Left lobe of liver (tissue), 2 donors: Measurements from ENCODE around the gene ALCAM. TPM values are rescaled to one million over a fixed set of nuclear protein-coding genes. Genes with fewer than 3 reads are reported as not detected.
"Not testable (repeated sequence)": the region's sequence is repeated elsewhere in the genome, so short reads cannot be mapped to it uniquely, and the experiment has no call there.

Experiments used
- ATAC-seq: fragments of 200-7000 bp; cut with Tn5 transposase; one replicate; pipeline ENCODE4 v1.9.1; 2020; ENCODE audit warnings: mild to moderate bottlenecking, moderate library complexity
- DNase-seq: peaks from one replicate; pipeline ENCODE4 v3.0.0-alpha.2; 2020; ENCODE audit warnings: low spot score
- total RNA-seq: library from RNA; stranded (reverse); gene quantifications from one replicate; pipeline ENCODE4 v1.2.1, GENCODE V29; 2021
- donor health status: DM: no; HTN: no; CAD: no; lungs with moderate emphysema.
- donor health status: DM: no; HTN: yes; CAD: no.

ALCAM gene
- total RNA-seq, 1 donor from 2014 or later: 25.0 TPM

DNA sequence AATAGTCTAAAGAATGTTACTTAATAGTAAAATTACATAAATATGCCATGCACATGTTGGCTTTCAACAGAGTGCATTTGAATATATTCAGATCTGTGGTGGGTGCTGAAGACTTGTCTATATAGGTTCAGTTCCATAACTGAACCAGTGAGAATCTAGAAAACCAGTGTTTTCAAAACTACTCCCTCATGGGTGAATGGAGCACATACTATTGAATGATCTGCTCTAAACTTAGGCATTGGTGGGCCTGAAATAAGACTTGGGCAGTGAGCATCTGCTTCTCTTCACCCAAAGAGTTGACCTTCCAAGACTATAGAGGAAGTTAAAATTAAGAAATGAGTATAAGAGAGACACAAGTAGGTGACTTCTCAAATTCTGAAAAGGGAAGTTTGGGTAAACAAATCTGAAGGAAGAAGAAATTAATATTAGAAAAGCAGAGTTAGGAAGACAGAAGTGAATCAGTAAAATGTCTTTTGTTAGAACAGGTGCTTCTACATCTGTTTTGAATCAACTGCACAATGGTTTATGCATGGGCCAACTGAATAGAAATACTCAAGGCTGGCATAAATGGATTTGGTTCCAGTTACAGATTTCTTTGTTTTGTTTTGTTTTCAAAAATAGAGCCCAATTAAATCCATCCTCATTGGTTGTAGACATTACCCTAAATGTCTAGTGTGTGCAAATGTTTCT lies 19.3 kb downstream of the ALCAM start:
- DNase-seq: no peak
- ATAC-seq: no peak

DNA sequence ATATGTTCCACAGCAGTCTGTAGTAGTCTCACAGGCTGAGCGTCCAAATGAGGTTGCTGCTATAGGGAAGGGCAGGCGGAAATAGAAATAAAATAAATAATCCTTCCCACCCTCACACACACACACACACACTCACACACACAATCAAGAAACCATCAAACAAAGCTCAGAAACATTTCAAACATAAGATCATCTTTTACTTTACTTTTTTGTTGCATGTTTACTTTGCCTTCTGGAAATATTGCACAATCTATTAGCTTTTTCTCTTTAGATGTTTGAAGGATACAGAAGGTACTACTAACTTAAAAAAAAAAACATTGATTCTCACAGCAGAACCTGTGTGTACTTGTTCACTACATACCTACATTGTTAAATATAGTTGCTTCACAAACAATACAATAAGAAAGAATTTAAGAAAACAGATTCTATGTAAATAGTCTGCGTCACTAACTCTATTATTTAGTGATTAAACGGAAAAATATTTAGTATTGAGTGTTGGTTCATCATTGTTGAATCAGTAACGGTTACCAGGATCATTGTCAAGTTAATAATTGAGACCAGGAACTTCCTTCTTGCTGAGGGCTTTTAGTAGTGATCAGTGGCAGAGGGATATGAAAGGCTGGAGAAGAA lies 20.5 kb downstream of the ALCAM start:
- peak; percentile 86 for ATAC-seq
- no peak for DNase-seq

DNA sequence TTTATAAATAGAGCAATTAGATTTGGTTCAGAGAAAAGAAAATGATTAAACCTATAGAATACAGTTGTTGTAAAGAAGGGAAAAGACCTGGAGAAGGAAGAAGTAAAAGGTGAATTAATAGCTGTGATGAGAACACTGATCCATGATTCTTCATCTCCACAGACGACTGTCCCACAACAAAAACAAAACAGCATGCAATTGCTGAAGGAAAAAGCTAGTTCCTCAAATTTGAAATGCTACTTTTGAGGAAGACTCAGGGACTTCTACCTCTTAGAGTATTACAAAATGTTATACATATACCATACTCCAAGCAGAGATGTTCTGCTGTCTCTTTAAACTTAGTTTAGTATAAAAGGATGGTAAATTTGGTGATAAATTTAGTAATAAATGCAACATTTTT lies 21.5 kb downstream of the ALCAM start:
- DNase-seq: no peak
- ATAC-seq: no peak

DNA sequence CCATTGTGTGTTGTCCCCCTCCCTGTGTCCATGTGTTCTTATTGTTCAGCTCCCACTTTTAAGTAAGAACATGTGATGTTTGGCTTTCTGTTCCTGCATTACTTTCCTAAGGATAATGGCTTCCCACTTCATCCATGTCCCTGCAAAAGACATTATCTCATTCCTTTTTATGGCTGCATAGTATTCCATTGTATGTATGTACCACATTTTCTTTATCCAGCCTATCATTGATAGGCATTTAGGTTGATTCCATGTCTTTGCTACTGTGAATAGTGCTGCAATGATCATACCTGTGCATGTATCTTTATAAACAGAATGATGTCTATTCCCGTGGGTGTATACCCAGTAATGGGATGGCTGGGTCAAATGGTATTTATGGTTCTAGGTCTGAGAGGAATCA lies 23.1 kb downstream of the ALCAM start:
- not testable (repeated sequence) for ATAC-seq

DNA sequence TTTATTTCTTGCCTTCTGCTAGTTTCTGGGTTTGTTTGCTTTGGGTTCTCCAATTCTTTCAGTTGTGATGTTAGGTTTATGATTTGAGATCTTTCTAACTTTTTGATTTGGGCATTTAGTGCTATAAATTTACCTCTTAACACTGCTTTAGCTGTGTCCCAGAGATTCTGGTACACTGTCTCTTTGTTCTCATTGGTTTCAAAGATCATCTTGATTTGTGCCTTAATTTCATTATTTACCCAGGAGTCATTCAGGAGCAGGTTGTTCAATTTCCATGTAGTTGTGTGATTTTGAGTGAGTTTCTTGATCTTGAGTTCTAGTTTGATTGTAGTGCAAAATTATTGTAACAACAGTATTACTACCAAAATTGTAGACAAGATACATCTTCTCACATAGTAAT lies 25.9 kb downstream of the ALCAM start:
- not testable (repeated sequence) for ATAC-seq, DNase-seq

More for the DNA sequence above, 23.1 kb downstream of the ALCAM start:
- DNase-seq: not testable (repeated sequence)

DNA sequence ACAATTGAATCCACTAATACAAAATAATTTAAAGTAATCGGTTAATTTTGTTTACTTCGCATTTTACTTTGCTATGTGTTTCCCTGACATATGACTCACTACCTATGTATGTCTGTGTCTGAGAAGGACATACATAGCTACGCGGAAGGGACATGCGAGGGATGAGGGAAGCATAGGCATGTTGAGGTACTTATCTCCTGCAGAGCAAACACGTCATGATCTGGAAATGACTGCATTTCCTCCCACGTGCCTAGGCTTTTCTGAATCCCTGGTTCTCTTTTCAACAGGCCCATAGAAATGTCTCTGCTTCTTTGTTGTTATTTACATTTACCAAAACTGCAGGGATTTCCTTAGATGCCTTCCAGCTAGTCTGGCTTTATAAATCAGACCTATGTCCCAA lies 27.5 kb downstream of the ALCAM start:
- DNase-seq (no peak), ATAC-seq (no peak)

DNA sequence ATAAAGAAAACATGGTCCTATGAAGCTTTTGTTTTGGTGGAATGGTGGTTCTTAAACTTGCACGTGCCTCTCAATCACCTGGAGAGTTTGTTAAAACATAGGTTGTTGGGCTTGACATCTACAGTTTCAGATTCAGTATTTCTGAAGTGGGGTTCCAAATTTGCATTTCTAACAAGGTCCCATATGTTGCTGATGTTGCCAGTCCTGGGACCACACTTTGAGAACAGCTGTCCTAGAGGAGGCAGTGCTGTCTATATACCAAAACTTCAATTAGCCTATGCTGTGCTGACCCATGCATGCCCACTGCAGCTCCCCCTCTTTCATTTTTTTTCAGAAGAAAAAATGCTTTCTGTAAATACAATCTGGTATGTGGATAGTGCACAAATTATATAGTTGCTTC lies 31.3 kb downstream of the ALCAM start:
- ATAC-seq (no peak), DNase-seq (no peak)

DNA sequence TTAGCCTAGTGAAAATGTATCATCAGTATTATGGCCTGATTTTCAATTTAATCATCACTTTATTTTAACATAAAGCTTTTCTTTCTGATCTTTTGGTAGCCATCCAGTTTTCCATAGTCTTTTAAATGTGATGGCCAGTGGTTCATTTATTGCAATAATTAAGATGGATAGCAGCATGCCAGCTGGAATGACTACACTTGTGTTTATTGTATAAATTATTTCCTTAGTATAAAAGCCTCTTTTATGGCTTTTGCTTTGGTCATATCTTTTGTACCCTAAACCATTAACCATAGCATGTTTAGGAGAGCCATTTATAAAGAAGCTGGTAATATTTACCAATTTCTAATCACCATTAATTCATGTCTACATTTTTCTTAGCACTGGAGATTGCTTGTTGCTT lies 31.7 kb downstream of the ALCAM start:
- no peak for DNase-seq
- no peak for ATAC-seq

DNA sequence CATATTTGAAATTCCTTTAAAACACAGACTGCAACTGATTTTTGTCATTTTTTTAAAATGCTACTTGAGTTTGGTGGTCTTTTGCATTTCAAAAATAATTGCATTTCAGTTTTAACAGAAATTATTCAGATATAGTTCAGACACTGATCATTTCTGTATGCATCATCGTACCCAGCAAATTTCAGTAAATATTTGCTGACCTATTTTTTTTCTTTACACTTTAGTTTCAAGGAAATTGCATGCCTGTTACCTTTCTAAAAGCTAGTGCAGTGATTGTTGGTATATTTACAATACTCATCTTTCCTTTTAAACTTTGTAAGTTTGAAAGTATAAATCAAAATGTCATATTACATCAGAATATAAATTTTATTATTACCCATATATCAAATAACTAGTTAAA lies 32.4 kb downstream of the ALCAM start:
- no peak for DNase-seq
- no peak for ATAC-seq

DNA sequence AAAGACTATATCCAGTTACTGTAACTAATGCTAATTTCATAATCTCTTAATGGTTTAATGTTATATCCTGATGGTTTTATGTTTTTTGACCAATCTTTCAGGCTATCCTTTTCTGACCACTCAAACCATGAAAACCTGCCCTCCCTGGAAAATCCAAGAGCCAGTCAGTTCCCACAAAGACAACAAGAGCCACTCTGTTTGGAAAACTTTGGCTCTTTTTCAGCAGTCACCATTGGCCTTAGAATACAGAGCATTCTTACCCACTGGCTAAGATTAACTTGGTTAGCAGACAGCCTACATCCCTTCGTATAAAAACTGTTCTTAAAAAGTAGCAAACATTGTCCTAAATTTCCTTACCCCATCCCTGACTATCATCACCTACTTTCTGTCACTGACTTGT lies 32.9 kb downstream of the ALCAM start:
- DNase-seq (no peak), ATAC-seq (no peak)

DNA sequence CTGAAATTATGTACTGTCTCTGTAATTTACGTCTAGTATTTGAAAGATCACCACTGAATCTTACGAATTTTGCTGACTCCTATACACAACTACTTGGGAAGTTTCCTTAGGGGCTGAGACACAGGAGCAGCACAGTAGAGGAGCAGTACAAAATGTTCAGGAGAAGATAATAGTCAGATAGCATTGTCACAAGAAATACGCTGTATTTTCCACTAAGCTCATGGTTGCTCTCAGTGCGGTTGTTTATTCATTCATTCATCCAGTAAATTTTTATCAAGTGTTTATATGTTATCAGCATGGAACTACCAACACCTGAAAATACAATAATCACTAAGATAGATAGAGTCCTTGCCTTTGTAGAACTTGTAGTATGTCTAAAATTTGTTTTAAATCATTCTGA lies 34.5 kb downstream of the ALCAM start:
- no peak for ATAC-seq

DNA sequence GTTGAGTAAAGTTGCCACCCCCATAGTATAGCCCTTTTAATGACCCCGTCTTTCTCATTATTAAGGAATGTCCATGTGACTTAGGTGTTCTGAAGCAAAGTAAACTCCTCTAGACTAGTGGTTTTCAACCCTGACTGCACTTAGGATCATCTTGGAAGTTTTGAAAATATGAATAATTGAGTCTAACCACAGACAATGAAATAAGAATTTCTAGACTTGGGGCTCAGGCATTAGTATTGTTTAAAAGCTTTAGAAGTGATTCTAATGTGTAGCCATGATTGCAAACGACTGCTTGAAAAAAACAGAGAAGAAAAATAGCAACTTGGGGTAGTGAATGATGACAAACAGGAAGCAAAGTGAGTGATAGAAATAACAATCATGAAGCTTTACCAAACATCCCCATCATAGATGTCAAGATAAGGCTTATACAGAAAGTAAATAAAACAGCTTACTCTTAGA lies 35.0 kb downstream of the ALCAM start:
- DNase-seq: no peak
- ATAC-seq: no peak

More for the DNA sequence above, 34.5 kb downstream of the ALCAM start:
- no peak for DNase-seq

DNA sequence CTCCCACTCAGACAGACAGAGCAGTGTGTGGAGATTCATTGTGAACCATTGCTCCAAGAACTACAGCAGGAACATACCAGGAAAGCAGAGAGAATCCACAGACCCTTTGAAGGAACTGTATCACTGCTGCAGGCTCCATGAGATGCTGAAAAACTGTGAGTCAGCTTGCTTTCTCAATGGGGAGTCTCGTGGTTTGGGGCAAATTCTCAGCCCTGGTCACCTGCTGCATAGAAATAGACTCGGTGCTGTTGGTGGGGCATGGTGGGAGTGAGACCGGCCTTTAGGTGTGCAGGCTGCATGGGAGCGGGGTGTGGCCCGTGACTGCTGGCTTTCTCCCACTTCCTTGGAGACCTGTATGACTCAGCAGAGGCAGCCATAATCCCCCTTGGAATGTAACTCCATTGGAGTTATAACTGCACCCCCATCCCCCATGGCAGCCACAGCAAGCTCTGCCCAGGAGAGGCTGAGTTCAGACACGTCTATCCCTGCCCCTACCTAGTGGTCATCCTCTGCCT lies 35.6 kb downstream of the ALCAM start:
- no peak for ATAC-seq

DNA sequence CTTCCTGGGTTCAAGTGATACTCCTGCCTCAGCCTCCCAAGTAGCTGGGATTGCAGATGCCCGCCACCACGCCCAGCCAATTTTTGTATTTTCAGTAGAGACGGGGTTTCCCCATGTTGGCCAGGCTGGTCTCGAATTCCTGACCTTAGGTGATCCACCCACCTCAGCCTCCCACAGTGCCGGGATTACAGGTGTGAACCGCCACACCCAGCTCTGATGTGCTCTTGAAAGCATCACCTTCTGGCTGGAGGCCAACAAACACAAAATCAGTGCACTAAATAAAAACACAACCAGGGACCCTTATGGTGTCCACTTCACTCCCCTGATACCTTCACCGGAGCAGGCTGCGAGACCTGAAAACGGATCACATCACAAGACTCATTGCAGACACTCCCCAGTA lies 36.3 kb downstream of the ALCAM start:
- not testable (repeated sequence) for ATAC-seq, DNase-seq

More for the DNA sequence above, 35.6 kb downstream of the ALCAM start:
- DNase-seq: no peak

DNA sequence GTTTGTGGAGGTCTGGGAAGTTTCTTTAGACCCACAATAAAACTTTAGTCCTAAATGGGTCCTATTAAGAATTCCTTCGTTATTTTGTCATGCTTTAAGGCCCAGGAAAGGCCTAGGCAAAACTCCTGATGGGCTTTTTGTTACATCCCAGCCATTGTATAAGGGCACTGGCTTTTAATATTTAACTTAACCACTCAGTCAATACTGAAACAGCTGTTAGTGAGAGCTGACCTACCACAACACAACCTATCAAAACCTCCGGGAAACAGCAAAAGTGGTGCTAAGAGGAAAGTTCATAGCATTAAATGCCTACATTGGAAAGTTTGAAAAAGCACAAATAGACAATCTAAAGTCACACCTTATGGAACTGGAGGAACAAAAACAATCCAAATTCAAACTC lies 39.6 kb downstream of the ALCAM start:
- ATAC-seq (no peak), DNase-seq (no peak)

DNA sequence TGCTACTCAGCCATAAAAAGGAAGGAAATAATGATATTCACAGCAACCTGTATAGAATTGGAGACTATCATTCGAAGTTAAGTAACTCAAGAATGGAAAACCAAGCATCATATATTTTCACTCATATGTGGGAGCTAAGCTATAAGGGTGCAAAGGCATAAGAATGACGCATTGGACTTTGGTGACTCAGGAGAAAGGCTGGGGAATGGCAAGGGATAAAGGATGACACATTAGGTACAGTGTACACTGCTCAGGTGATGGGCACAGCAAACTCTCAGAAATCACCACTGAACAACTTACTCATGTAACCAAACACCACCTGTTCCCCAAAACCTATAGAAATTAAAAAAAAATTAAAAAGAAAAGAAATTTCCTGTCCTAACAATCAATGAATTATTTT lies 42.7 kb downstream of the ALCAM start:
- no peak for DNase-seq
- ATAC-seq: no peak

DNA sequence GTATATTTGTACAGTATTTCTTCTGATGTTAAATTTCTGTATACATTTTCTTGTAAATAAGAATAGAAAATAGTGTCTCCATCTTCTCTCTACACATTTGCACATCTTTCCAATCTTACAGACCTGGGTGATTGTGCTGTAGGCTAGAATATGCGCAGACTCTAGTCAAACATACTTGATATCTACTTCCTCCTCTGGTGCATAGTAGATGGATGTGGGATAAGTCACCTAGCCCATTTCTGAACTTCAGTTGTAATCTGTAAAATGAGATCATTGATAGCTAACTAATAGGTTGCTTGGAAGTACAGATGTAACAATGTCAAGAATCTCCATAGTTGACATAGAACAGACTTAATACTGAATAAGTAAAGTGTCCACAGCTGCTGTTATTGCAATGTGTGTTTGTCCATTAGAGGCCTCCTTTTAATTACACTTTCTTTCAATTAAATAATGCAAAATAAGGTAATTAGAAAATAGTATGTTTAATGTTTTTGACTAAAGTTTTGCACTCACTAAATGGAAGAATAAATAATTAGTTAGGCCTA lies 46.7 kb downstream of the ALCAM start:
- no peak for DNase-seq

DNA sequence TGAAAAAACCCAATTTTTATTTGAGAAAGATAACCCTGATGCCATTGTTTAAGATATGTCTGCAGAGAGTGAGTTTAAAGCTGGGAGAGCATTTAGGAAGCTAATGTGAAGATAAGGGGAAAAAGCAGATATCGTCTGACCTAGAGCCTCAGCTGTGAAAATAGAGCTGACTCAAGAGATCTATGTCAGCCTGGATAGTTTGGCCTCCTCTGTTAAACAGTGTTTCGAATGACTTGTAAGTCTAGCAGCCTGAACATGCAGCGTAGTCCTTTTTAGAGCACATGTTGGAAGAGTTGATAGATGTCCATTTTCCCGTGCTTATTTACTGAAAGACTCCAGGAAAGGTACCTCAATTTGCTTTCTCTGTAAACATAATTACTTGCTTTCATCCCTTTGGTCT lies 48.1 kb downstream of the ALCAM start:
- DNase-seq (no peak), ATAC-seq (no peak)

More for the DNA sequence above, 46.7 kb downstream of the ALCAM start:
- no peak for ATAC-seq

DNA sequence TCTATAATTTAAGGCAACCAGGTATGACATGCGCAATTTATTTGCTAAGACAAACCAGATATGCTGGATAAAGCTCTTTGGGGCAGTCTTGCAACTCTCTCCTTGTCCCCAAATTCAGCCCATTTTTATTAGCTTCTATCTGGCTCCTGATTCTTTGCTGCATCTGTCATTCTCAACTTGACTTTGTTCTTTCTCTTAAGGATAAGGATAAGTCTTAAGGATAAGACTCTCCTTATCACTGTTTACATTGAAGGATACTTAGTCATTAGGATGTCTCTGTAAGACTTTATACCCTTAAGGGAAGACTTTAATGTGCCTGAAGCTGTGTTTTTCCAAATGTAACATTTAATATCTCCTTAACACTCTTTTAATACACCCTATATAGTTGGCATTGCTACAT lies 49.2 kb downstream of the ALCAM start:
- ATAC-seq: no peak
- no peak for DNase-seq

DNA sequence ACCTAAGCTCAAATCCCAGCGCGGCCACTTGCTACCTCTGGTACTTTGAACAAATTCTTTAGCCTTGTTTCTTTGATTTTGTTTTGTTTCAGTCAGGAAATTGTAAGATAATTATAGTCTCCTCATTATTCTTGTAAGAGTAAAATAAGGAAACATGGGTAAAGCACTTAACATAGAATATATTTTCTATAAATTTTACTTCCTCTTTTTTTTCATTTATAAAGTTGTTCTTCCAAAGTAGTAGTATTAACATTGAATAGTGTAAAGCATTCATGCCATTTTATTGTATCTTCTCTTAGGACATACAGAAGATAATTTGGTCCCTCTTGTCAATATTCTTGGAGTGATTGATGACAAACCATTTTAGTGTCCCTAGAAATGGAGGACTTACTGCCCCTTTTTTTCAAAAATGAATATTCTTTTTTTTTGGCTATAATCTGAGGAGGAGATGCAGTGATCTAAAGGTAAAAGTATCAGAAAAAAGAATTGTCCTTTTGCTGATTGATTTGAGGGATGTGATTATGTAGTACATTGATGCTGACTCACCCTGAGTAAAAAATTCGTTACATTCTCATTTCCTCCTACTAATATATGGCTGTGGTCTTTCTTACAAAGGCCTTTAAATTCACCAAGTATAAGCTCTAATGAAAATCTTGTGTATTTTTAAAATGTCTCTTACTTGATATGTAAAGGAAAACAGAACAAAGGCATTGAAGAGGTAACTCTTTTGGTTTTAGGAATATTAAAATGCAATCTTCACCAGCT lies 51.0 kb downstream of the ALCAM start:
- ATAC-seq (no peak), DNase-seq (no peak)

DNA sequence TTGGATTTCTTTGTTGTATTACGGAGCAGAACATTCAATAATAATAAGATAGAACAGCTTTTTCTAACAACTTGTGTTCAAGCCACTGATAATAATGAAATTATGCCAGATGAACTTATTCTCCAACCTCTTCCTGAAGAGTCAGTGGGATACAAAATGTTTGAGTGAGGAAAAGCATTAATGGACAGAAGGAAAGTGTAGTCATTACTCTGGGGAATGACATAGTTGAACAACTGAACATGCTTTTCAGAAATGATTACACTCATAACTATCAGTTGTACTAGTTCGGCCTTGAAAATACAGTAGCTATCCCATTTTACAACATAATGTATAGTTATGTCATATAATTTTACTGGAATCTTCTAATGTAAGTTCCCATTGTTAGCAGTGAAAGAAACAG lies 55.9 kb downstream of the ALCAM start:
- ATAC-seq (no peak), DNase-seq (no peak)
